Endothelial cell of umbilical vein (primary cell): ENCODE data around the gene ACAP1. TPM values are rescaled to one million over a fixed set of nuclear protein-coding genes. Genes with fewer than 3 reads are reported as not detected.

Experiments
- BruUV-seq: library from RNA; stranded (reverse); fragments of 400-500 nt; replicated peaks from 2 replicates; lab custom pipeline; 2021; lab: Mats Ljungman, UMichigan
- CTCF ChIA-PET: fragments of 300-600, 350-600 bp; sonication (Branson Sonifier 250); formaldehyde crosslinking; loops from one replicate; lab custom pipeline; 2021; ENCODE audit warnings: antibody characterized with exemption, inconsistent platforms; lab: Charles Lee
- POLR2A ChIA-PET: fragments of 300-600, 350-600 bp; sonication (Branson Sonifier 250); formaldehyde crosslinking; loops from one replicate; lab custom pipeline; 2021; ENCODE audit warnings: antibody characterized with exemption, inconsistent platforms; lab: Charles Lee
- DNase-seq: peaks from one replicate; pipeline ENCODE4 v3.0.0-alpha.2; 2011; ENCODE audit warnings: low read depth, low spot score
- FAIRE-seq: peaks from 2 replicates; lab custom pipeline; 2011; peaks lifted over from hg19 to GRCh38; lab: Jason Lieb, UNC
- H2AFZ ChIP-seq: 2 replicates; pipeline ENCODE4 v1.6.0; 2012; ENCODE audit warnings: low read depth, low read length, control low read depth, inconsistent platforms
- H3K27ac ChIP-seq: 2 replicates; pipeline ENCODE4 v1.5.1; 2011; ENCODE audit warnings: low read depth, mild to moderate bottlenecking, control low read depth, low read length, moderate library complexity; ENCODE audit not compliant: insufficient read depth
- H3K27me3 ChIP-seq, 2 experiments: 2 replicates each; pipeline versions ENCODE4 v1.6.0 to v1.6.1; 2011; ENCODE audit warnings: low read length in 2 of 2, mixed read lengths in 1 of 2; ENCODE audit not compliant: control insufficient read depth in 2 of 2, insufficient read depth in 2 of 2
- H3K36me3 ChIP-seq, 2 experiments: 2 replicates in 1 of 2; 3 replicates in 1 of 2; pipeline ENCODE4 v1.5.1; 2011; ENCODE audit warnings: low read length in 2 of 2, mild to moderate bottlenecking in 1 of 2, moderate library complexity in 1 of 2; ENCODE audit not compliant: control insufficient read depth in 2 of 2, insufficient read depth in 2 of 2; ENCODE audit errors: extremely low read depth in 1 of 2
- H3K4me1 ChIP-seq: 3 replicates; pipeline ENCODE4 v1.5.1; 2011; ENCODE audit warnings: mild to moderate bottlenecking, low read length; ENCODE audit not compliant: control insufficient read depth, insufficient read depth; ENCODE audit errors: extremely low read depth
- H3K4me2 ChIP-seq: 2 replicates; pipeline ENCODE4 v1.6.1; 2011; ENCODE audit warnings: low read length, control low read depth, mixed read lengths; ENCODE audit not compliant: insufficient read depth
- H3K4me3 ChIP-seq, 3 experiments: fragments of 200-600 bp in 1 of 3; sonication (generic), shearing (Covaris generic) in 1 of 3; replicated peaks in 1 of 3; 2 replicates each; pipeline ENCODE4 v1.5.1; 2011 to 2016; ENCODE audit warnings: control low read depth in 3 of 3, low read length in 3 of 3, mild to moderate bottlenecking in 2 of 3, inconsistent platforms in 1 of 3, low read depth in 1 of 3, moderate library complexity in 1 of 3; ENCODE audit not compliant: insufficient read depth in 1 of 3
- H3K79me2 ChIP-seq: 2 replicates; pipeline ENCODE4 v1.6.0; 2012; ENCODE audit warnings: low read length, inconsistent platforms; ENCODE audit not compliant: control insufficient read depth, insufficient read depth
- H3K9ac ChIP-seq: replicated peaks from 2 replicates; pipeline ENCODE3; 2011; ENCODE audit warnings: low read length, control low read depth; ENCODE audit not compliant: insufficient read depth; ENCODE audit errors: extremely low read depth
- H3K9me1 ChIP-seq: replicated peaks from 3 replicates; pipeline ENCODE4 v1.6.0; 2011; ENCODE audit warnings: mild to moderate bottlenecking, low read length; ENCODE audit not compliant: control insufficient read depth, insufficient read depth; ENCODE audit errors: extremely low read depth
- H3K9me3 ChIP-seq: replicated peaks from 2 replicates; pipeline ENCODE4 v1.5.1; 2012; ENCODE audit warnings: low read length, inconsistent platforms; ENCODE audit not compliant: control insufficient read depth, insufficient read depth
- H4K20me1 ChIP-seq: replicated peaks from 2 replicates; pipeline ENCODE3; 2011; ENCODE audit warnings: mild to moderate bottlenecking, low read length; ENCODE audit not compliant: control insufficient read depth, insufficient read depth; ENCODE audit errors: extremely low read depth
- CTCF ChIP-seq, 2 donors: IDR thresholded peaks; 1 replicate in 1 of 2; 2 replicates in 1 of 2; pipeline ENCODE4 v1.5.1; 2011; ENCODE audit warnings: low read length in 2 of 2, mild to moderate bottlenecking in 2 of 2, moderate library complexity in 2 of 2, control low read depth in 1 of 2, inconsistent platforms in 1 of 2, low read depth in 1 of 2; ENCODE audit not compliant: insufficient read depth in 1 of 2; ENCODE audit errors: extremely low read depth in 1 of 2
- EZH2 ChIP-seq: IDR thresholded peaks from 2 replicates; pipeline ENCODE4 v1.6.1; 2012; ENCODE audit warnings: borderline replicate concordance, low read depth, mild to moderate bottlenecking, moderate library complexity, low read length, inconsistent platforms; ENCODE audit not compliant: severe bottlenecking
- FOS ChIP-seq: IDR thresholded peaks from 2 replicates; pipeline ENCODE4 v1.6.1; 2011; ENCODE audit warnings: mild to moderate bottlenecking, low read length, moderate library complexity, borderline replicate concordance; ENCODE audit not compliant: insufficient read depth
- GATA2 ChIP-seq: IDR thresholded peaks from 2 replicates; pipeline ENCODE4 v1.7.0; 2011; ENCODE audit warnings: low read depth, mild to moderate bottlenecking, moderate library complexity, mixed read lengths, low read length; ENCODE audit not compliant: insufficient read length, insufficient read depth
- JUN ChIP-seq: IDR thresholded peaks from 2 replicates; pipeline ENCODE4 v1.6.1; 2011; ENCODE audit warnings: borderline replicate concordance, low read depth; ENCODE audit not compliant: insufficient read length, insufficient read depth
- MAX ChIP-seq: IDR thresholded peaks from 2 replicates; pipeline ENCODE4 v1.6.1; 2011; ENCODE audit not compliant: insufficient read depth, insufficient read length
- MYC ChIP-seq: IDR thresholded peaks from one replicate; pipeline ENCODE4 v1.6.1; 2011; ENCODE audit warnings: mild to moderate bottlenecking, low read depth, low read length
- POLR2A ChIP-seq: IDR thresholded peaks from 2 replicates; pipeline ENCODE4 v1.6.1; 2012; ENCODE audit warnings: low read depth, mild to moderate bottlenecking, control low read depth, low read length
- POLR2AphosphoS5 ChIP-seq: IDR thresholded peaks from 2 replicates; pipeline ENCODE4 v1.6.1; 2012; ENCODE audit warnings: low read depth, mild to moderate bottlenecking, control low read depth, low read length, moderate library complexity; ENCODE audit not compliant: insufficient read depth
- dilution Hi-C: fragments of 300-500 bp; cut with MboI; formaldehyde crosslinking; loops from one replicate; pipeline ENCODE4 v1.15.0; 2019; ENCODE audit warnings: low sequenced_read_pairs; ENCODE audit not compliant: extremely low pct_ligation_motif_present
- intact Hi-C: fragments of 100-400 bp; cut with micrococcal nuclease; formaldehyde crosslinking; loops from one replicate; pipeline ENCODE4 v1.10.0; 2022
- polyA plus RNA-seq, 4 experiments: library from polyadenylated mRNA; depleted of rRNA in 3 of 4; stranded (reverse) in 3 of 4; unstranded in 1 of 4; fragments of >200 nt; gene quantifications; 2 replicates each; pipeline versions ENCODE4 v1.2.1 to v1.2.3, GENCODE V29; 2011 to 2012; ENCODE audit warnings: missing spikeins in 1 of 4
- total RNA-seq: library from RNA; stranded (reverse); gene quantifications from 2 replicates; pipeline ENCODE4 v1.2.3, GENCODE V29; 2021

The ACAP1 gene
- total and polyA plus RNA-seq, 2 donors (not counting 3 experiments of a cell fraction or from before 2014, with no cell fraction given) = 0.46 TPM; not detected in 1

- peak overlapping the region; percentile 15 for H2AFZ ChIP-seq
- no peaks in the 10 kb centered on the region for H3K9me3 ChIP-seq
- dilution Hi-C loops (no loop called here), intact Hi-C loops (loop anchor here (1.0 to 5.0 kb wide), 5 partner anchors 36 to 233 kb away; partner anchors contain the start of genes PLSCR3 and SENP3)
- H3K4me1 ChIP-seq = peaks cover 8% of the 10 kb centered on the region
- ChIA-PET CTCF (interaction anchor here (0.6 to 4.0 kb wide), 42 partner anchors 10 to 331 kb away, joined by 3 to 70 read pairs (median 5); partner anchors contain the start of genes CD68, NEURL4, PLSCR3 and POLR2A), POLR2A (no interaction called here)
- FAIRE-seq = peak; percentile 76
- H3K36me3 ChIP-seq = no peaks in the 10 kb centered on the region
- H3K79me2 ChIP-seq = no peaks in the 10 kb centered on the region
- no peaks in the 10 kb centered on the region for H3K27me3 ChIP-seq
- peak; percentile 69 for DNase-seq
- H4K20me1 ChIP-seq = no peaks in the 10 kb centered on the region
- no peak overlapping the region for H3K4me2 ChIP-seq
- H3K4me3 ChIP-seq = no peak overlapping the region
- no peaks in the 10 kb centered on the region for H3K9me1 ChIP-seq
- no peak overlapping the region for H3K9ac ChIP-seq
- H3K27ac ChIP-seq = no peak overlapping the region
- BruUV-seq = no TSS peak
- TF ChIP-seq FOS (no peak), JUN (no peak), POLR2A (peak; percentile 20), EZH2 (no peak), MAX (no peak), CTCF (IDR thresholded peaks at IDR 0.05; ENCODE audit: extremely low read depth in 1 of 2, insufficient read depth in 1 of 2, low read depth in 1 of 2, low read length in 2 of 2) (peak; percentile 93 to 94), GATA2 (no peak), MYC (no peak), POLR2AphosphoS5 (peak; percentile 38)
Observed at GRCh38 chr17:7356072-7356549, 19.8 kb downstream of the ACAP1 start.
